ENCODE results near the gene S100A16.
"Not testable (repeated sequence)": the region's sequence is repeated elsewhere in the genome, so short reads cannot be mapped to it uniquely, and the experiment has no call there.

S100A16 gene

GRCh38 chr1:153647346-153647714, 34.4 kb upstream of the S100A16 start:
- POLR2A ChIA-PET, result interaction anchor here (0.6 kb wide), 1 partner anchor 1995 kb away, joined by 4 read pairs; no protein-coding TSS in a partner anchor
- DNase-seq (ENCODE audit: extremely low spot score), result no peak
- TF ChIP-seq, protein P1, sequence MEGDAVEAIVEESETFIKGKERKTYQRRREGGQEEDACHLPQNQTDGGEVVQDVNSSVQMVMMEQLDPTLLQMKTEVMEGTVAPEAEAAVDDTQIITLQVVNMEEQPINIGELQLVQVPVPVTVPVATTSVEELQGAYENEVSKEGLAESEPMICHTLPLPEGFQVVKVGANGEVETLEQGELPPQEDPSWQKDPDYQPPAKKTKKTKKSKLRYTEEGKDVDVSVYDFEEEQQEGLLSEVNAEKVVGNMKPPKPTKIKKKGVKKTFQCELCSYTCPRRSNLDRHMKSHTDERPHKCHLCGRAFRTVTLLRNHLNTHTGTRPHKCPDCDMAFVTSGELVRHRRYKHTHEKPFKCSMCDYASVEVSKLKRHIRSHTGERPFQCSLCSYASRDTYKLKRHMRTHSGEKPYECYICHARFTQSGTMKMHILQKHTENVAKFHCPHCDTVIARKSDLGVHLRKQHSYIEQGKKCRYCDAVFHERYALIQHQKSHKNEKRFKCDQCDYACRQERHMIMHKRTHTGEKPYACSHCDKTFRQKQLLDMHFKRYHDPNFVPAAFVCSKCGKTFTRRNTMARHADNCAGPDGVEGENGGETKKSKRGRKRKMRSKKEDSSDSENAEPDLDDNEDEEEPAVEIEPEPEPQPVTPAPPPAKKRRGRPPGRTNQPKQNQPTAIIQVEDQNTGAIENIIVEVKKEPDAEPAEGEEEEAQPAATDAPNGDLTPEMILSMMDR (IDR thresholded peaks at IDR 0.05; ENCODE audit: control extremely low read depth, extremely low read depth, low read depth, missing control alignments), result no peak
- CTCF ChIA-PET, result interaction anchor here (1.2 to 1.8 kb wide), 3 partner anchors 9 to 20 kb away, joined by 3 to 4 read pairs (median 4); partner anchors contain the start of gene S100A13

DNA sequence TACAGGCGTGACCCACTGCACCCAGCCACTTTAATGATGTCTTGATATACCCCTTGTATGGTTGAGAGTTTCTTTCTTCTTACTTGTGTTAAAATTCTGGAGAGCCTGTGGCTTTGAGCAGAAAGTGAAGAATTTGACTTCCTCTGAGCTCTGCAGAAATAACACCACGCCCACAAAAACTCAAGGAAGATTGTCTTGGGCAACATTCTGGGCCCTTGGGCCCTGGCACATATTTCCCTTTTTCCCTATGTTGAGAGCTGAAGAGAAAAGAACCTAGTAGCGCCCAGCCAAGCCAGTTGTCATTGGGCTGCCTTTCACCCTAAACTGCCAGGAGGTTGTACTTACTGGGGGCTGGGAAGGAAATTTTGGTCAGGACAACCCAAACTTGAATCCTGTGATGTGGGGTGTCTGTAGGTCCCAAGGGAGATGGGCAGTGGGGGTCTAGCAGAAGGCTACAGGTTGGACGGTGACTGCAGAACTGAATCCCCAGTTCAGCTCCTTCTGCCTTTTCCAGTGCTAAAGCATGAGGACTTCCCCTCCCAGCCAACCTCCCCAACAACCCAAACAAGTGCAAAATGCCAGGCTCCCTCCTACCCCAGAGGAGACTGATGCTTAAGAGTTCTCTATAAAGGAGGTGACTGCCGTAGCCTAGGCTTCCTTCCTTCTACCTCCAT, 33.9 kb upstream of the S100A16 start:
- ChIA-PET POLR2A (interaction anchor here (0.6 kb wide), 1 partner anchor 1994 kb away, joined by 4 read pairs; no protein-coding TSS in a partner anchor), CTCF (interaction anchor here (1.2 to 1.8 kb wide), 2 partner anchors 9 to 19 kb away, joined by 4 read pairs; partner anchors contain the start of gene S100A13)
- no peak for DNase-seq (ENCODE audit: extremely low spot score)
- TF ChIP-seq, protein P1 (IDR thresholded peaks at IDR 0.05; ENCODE audit: control extremely low read depth, extremely low read depth, low read depth, missing control alignments), result no peak

GRCh38 chr1:153643816-153644215, 30.9 kb upstream of the S100A16 start:
- no peak for DNase-seq (ENCODE audit: extremely low spot score)
- ChIA-PET CTCF (interaction anchor here (0.8 to 2.9 kb wide), 6 partner anchors 9 to 111 kb away, joined by 3 to 12 read pairs (median 6); partner anchors contain the start of genes CHTOP, S100A1 and S100A13), POLR2A (interaction anchor here (1.4 to 3.1 kb wide), 2 partner anchors 9 to 10 kb away, joined by 6 to 23 read pairs; partner anchors contain the start of gene CHTOP)
- TF ChIP-seq, protein P1 (IDR thresholded peaks at IDR 0.05; ENCODE audit: control extremely low read depth, extremely low read depth, low read depth, missing control alignments), result no peak

GRCh38 chr1:153643100-153643499, 30.2 kb upstream of the S100A16 start:
- DNase-seq (ENCODE audit: extremely low spot score), result no peak
- TF ChIP-seq, protein P1 (IDR thresholded peaks at IDR 0.05; ENCODE audit: control extremely low read depth, extremely low read depth, low read depth, missing control alignments), result no peak
- ChIA-PET CTCF (interaction anchor here (1.2 to 2.9 kb wide), 4 partner anchors 9 to 17 kb away, joined by 3 to 12 read pairs (median 8); partner anchors contain the start of genes CHTOP, S100A1 and S100A13), POLR2A (interaction anchor here (1.4 to 3.1 kb wide), 2 partner anchors 9 to 10 kb away, joined by 6 to 23 read pairs; partner anchors contain the start of gene CHTOP)

GRCh38 chr1:153642161-153642560, 29.2 kb upstream of the S100A16 start:
- POLR2A ChIA-PET, result no interaction called here
- TF ChIP-seq, protein P1 (IDR thresholded peaks at IDR 0.05; ENCODE audit: control extremely low read depth, extremely low read depth, low read depth, missing control alignments), result no peak
- DNase-seq (ENCODE audit: extremely low spot score), result no peak
- CTCF ChIA-PET, result interaction anchor here (1.2 to 2.9 kb wide), 2 partner anchors 14 to 70 kb away, joined by 3 to 7 read pairs; partner anchors contain the start of genes S100A1 and S100A13

DNA sequence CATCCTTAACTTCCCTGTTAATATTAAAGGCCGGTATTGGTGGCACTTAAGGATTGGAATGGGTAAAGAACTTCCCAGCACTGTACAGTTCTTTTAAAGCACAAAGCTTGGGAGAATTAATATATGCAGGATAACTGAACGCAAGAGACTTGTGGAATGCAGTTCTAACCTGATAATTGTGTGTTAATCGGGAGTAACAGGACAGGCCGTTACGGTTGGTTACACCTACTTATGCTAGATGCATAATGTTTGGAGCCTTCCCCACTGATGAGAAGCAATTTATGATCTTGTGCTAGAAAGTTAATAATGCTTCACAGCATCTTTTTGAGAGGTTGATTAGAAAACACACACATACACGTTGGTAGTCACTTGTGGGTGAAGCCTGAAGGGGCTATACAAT, 27.9 kb upstream of the S100A16 start:
- ChIA-PET CTCF (no interaction called here), POLR2A (no interaction called here)
- TF ChIP-seq, protein P1 (IDR thresholded peaks at IDR 0.05; ENCODE audit: control extremely low read depth, extremely low read depth, low read depth, missing control alignments), result no peak
- DNase-seq (ENCODE audit: extremely low spot score), result no peak

DNA sequence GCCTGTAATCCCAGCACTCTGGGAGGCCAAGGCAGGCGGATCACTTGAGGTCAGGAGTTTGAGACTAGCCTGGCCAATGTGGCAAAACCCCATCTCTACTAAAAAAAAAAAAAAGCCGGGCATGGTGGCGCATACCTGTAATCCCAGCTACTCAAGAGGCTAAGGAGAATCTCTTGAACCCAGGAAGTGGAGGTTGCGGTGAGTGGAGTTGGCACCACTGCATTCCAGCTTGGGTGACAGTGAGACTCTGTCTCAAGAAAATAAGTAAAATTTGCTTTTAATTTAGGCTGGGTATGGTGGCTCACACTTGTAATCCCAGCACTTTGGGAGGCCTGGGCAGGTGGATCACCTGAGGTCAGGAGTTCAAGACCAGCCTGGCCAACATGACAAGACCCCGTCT, 27.3 kb upstream of the S100A16 start:
- ChIA-PET CTCF (interaction anchor here (0.6 to 1.2 kb wide), 3 partner anchors 13 to 78 kb away, joined by 3 to 6 read pairs (median 3); partner anchors contain the start of gene S100A13), POLR2A (interaction anchor here (0.7 kb wide), 1 partner anchor 1220 kb away, joined by 3 read pairs; no protein-coding TSS in a partner anchor)
- DNase-seq (ENCODE audit: extremely low spot score), result not testable (repeated sequence)

All from GM10248 (cell line).